Testis (tissue), 3 donors: ENCODE measurements around the gene CAMKK2. TPM values are rescaled to one million over a fixed set of nuclear protein-coding genes. Genes with fewer than 3 reads are reported as not detected.

ENCODE experiments used
- DNase-seq: peaks from one replicate; pipeline ENCODE4 v3.0.0-alpha.2; 2019
- H3K27ac ChIP-seq, 2 donors: fragments of 200-600 bp; sonication (generic); one replicate each; pipeline ENCODE4 v1.5.1; 2019
- H3K27me3 ChIP-seq: fragments of 200-600 bp; sonication (generic); one replicate; pipeline ENCODE4 v1.5.1; 2019
- H3K36me3 ChIP-seq: fragments of 200-600 bp; sonication (generic); one replicate; pipeline ENCODE4 v1.5.1; 2017; ENCODE audit warnings: low read depth; ENCODE audit errors: missing control alignments
- H3K4me1 ChIP-seq: fragments of 200-600 bp; sonication (generic); one replicate; pipeline ENCODE4 v1.5.1; 2019
- H3K4me3 ChIP-seq, 2 donors: fragments of 200-600 bp; sonication (generic); one replicate each; pipeline ENCODE4 v1.5.1; 2017 to 2019
- H3K9me3 ChIP-seq: fragments of 200-600 bp; sonication (generic); one replicate; pipeline ENCODE4 v1.5.1; 2017
- CTCF ChIP-seq, 3 experiments: fragments of 450-650 bp in 2 of 3; fragments of 200-600 bp in 1 of 3; sonication (generic) in 1 of 3; IDR thresholded peaks; one replicate each; pipeline ENCODE4 v1.5.1; 2016 to 2019; ENCODE audit warnings: antibody characterized with exemption in 3 of 3, mild to moderate bottlenecking in 2 of 3, moderate library complexity in 1 of 3
- POLR2A ChIP-seq: fragments of 450-650 bp; IDR thresholded peaks from one replicate; pipeline ENCODE4 v1.6.1; 2017; ENCODE audit warnings: antibody characterized with exemption, mild to moderate bottlenecking, moderate library complexity
- WGBS, 2 donors: methylation state at CpG; one replicate each; pipeline ENCODE4 v1.1.5; 2018; 5-methylcytosine and 5-hydroxymethylcytosine counted together
- intact Hi-C: fragments of 100-400 bp; cut with DNase I; formaldehyde crosslinking; loops from one replicate; pipeline ENCODE4 v1.15.1; 2023; ENCODE audit warnings: low total_unique reads
- polyA plus RNA-seq: library from polyadenylated mRNA; stranded (reverse); fragments of 350-450 nt; fragmentation: Illumina TruSeq; extraction: RNeasy Lipid Tissue Mini Kit (QIAGEN cat#74804); gene quantifications from one replicate; pipeline ENCODE4 v1.2.3, GENCODE V29; 2014; ENCODE audit warnings: low read depth, low replicate concordance; ENCODE audit not compliant: insufficient read depth
- total RNA-seq, 2 donors: library from RNA; depleted of rRNA; stranded (reverse); fragments of >200 nt; gene quantifications; one replicate each; pipeline ENCODE4 v1.2.3, GENCODE V29; 2016

CAMKK2 gene
- total and polyA plus RNA-seq, 3 donors from 2014 or later, result 17.1 to 22.1 (median 21.5) TPM

- no peaks in the 10 kb centered on the region for H3K36me3 ChIP-seq
Measured at GRCh38 chr12:121236776-121237175, 59.7 kb downstream of the CAMKK2 start.

GRCh38 chr12:121233628-121234020, 62.9 kb downstream of the CAMKK2 start:
- 73% methylated on average over 8 of the region's 11 CpGs; no CpG with 5 or more reads in 1 of the 2 donors for WGBS, 2 donors
- no peaks in the 10 kb centered on the region for H3K36me3 ChIP-seq
- no peak overlapping the region for H3K4me3 ChIP-seq
- intact Hi-C loops, result no loop called here
- TF ChIP-seq CTCF (IDR thresholded peaks at IDR 0.05) (no peak), POLR2A (no peak)
- no peak overlapping the region for H3K27ac ChIP-seq
- no peaks in the 10 kb centered on the region for H3K9me3 ChIP-seq
- H3K27me3 ChIP-seq, result no peaks in the 10 kb centered on the region
- no peak for DNase-seq
- no peaks in the 10 kb centered on the region for H3K4me1 ChIP-seq

More at GRCh38 chr12:121236776-121237175, 59.7 kb downstream of the CAMKK2 start:
- H3K4me3 ChIP-seq, result no peak overlapping the region
- no peak for DNase-seq
- 92 to 96% methylated on average over 9 of the region's 9 CpGs for WGBS, 2 donors
- no peak overlapping the region for H3K27ac ChIP-seq
- no peaks in the 10 kb centered on the region for H3K9me3 ChIP-seq
- intact Hi-C loops, result no loop called here
- H3K4me1 ChIP-seq, result peaks cover 23% of the 10 kb centered on the region
- TF ChIP-seq POLR2A, result no peak
- no peak for TF ChIP-seq CTCF (IDR thresholded peaks at IDR 0.05)
- no peaks in the 10 kb centered on the region for H3K27me3 ChIP-seq

GRCh38 chr12:121232977-121233627, 63.4 kb downstream of the CAMKK2 start:
- H3K4me3 ChIP-seq, result no peak overlapping the region
- TF ChIP-seq POLR2A, result no peak
- no peak for TF ChIP-seq CTCF (IDR thresholded peaks at IDR 0.05)

GRCh38 chr12:121232163-121232562, 64.3 kb downstream of the CAMKK2 start:
- Histone ChIP-seq H3K27ac (no peak overlapping the region), H3K36me3 (no peaks in the 10 kb centered on the region), H3K4me1 (no peaks in the 10 kb centered on the region), H3K4me3 (no peak overlapping the region), H3K27me3 (no peaks in the 10 kb centered on the region), H3K9me3 (no peaks in the 10 kb centered on the region)
- intact Hi-C loops, result no loop called here
- DNase-seq, result no peak
- TF ChIP-seq POLR2A, result no peak
- no peak for TF ChIP-seq CTCF (IDR thresholded peaks at IDR 0.05)
- 70 to 81% methylated on average over 15 of the region's 16 CpGs for WGBS, 2 donors

More at GRCh38 chr12:121232977-121233627, 63.4 kb downstream of the CAMKK2 start:
- Histone ChIP-seq H3K36me3 (no peaks in the 10 kb centered on the region), H3K4me1 (no peaks in the 10 kb centered on the region), H3K9me3 (no peaks in the 10 kb centered on the region), H3K27ac (no peak overlapping the region), H3K27me3 (no peaks in the 10 kb centered on the region)
- no peak for DNase-seq
- intact Hi-C loops, result no loop called here
- 93 to 95% methylated on average over 5 to 14 of the region's 14 CpGs for WGBS, 2 donors

- WGBS, 2 donors, result 79 to 87% methylated on average over 12 of the region's 12 CpGs
- Histone ChIP-seq H3K4me3 (no peak overlapping the region), H3K9me3 (no peaks in the 10 kb centered on the region), H3K4me1 (no peaks in the 10 kb centered on the region), H3K27ac (no peak overlapping the region), H3K36me3 (no peaks in the 10 kb centered on the region), H3K27me3 (no peaks in the 10 kb centered on the region)
- no peak for TF ChIP-seq CTCF (IDR thresholded peaks at IDR 0.05)
- TF ChIP-seq POLR2A, result no peak
- intact Hi-C loops, result no loop called here
- DNase-seq, result no peak
Measured at GRCh38 chr12:121230538-121230907, 66.0 kb downstream of the CAMKK2 start.
